Left lung (tissue), 10 donors: ENCODE data around the gene QARS1. TPM values are rescaled to one million over a fixed set of nuclear protein-coding genes. Genes with fewer than 3 reads are reported as not detected.

ENCODE experiments used
- ATAC-seq: fragments of 200-7000 bp; cut with Tn5 transposase; one replicate; pipeline ENCODE4 v1.9.1; 2020; ENCODE audit warnings: moderate library complexity
- DNase-seq, 4 donors: peaks; one replicate each; pipeline ENCODE4 v3.0.0-alpha.2; 2013 to 2020
- H3K27ac ChIP-seq, 2 donors: fragments of 200-600 bp; sonication (generic) in 1 of 2; one replicate each; pipeline versions ENCODE4 v1.5.0 to v1.8.0; 2020 to 2021
- H3K27me3 ChIP-seq, 2 donors: fragments of 200-600 bp; sonication (generic) in 1 of 2; one replicate each; pipeline versions ENCODE4 v1.5.0 to v1.8.0; 2020 to 2021
- H3K36me3 ChIP-seq, 2 donors: fragments of 200-600 bp; sonication (generic) in 1 of 2; one replicate each; pipeline versions ENCODE4 v1.5.0 to v1.8.0; 2020 to 2021
- H3K4me1 ChIP-seq, 2 donors: fragments of 200-600 bp; one replicate each; pipeline ENCODE4 v1.8.0; 2021
- H3K4me3 ChIP-seq, 2 donors: fragments of 200-600 bp; sonication (generic) in 1 of 2; one replicate each; pipeline versions ENCODE4 v1.5.0 to v1.8.0; 2020 to 2021; ENCODE audit warnings: mild to moderate bottlenecking in 1 of 2
- H3K9me3 ChIP-seq, 2 donors: fragments of 200-600 bp; sonication (generic) in 1 of 2; one replicate each; pipeline versions ENCODE4 v1.5.0 to v1.8.0; 2020 to 2021
- intact Hi-C, 2 donors: fragments of 100-400 bp; cut with DNase I; formaldehyde crosslinking; loops; one replicate each; pipeline versions ENCODE4 v1.11.2 to v1.14.2; 2022
- microRNA-seq, 2 donors: library from miRNA; unstranded; fragments of <30 nt; microRNA quantifications; one replicate each; pipeline ENCODE4, GENCODE V29; 2019
- polyA plus RNA-seq, 6 donors: library from polyadenylated mRNA; unstranded; fragments of 120-200 nt; gene quantifications; one replicate each; pipeline ENCODE4 v1.2.1, GENCODE V29; 2013; ENCODE audit not compliant: insufficient read length in 6 of 6
- total RNA-seq, 2 donors: library from RNA; stranded (reverse); fragmentation: NEBNext Ultra II Directional; extraction: Animal tissue kit (Norgen Biotek cat#: 25700); gene quantifications; one replicate each; pipeline ENCODE4 v1.2.1, GENCODE V29; 2021
- TF ChIP-seq, protein P1 (sequence below), 2 donors: fragments of 200-600 bp; sonication (generic) in 1 of 2; IDR thresholded peaks; one replicate each; pipeline versions ENCODE4 v1.5.0 to v1.8.0; 2021; ENCODE audit warnings: antibody characterized with exemption in 2 of 2
- donor health status: DM: no; HTN: yes; CAD: no.
- donor health status: DM: no; HTN: no; CAD: no.

The QARS1 gene
- total and polyA plus RNA-seq, 8 donors: 173 to 323 (median 298) TPM

DNA sequence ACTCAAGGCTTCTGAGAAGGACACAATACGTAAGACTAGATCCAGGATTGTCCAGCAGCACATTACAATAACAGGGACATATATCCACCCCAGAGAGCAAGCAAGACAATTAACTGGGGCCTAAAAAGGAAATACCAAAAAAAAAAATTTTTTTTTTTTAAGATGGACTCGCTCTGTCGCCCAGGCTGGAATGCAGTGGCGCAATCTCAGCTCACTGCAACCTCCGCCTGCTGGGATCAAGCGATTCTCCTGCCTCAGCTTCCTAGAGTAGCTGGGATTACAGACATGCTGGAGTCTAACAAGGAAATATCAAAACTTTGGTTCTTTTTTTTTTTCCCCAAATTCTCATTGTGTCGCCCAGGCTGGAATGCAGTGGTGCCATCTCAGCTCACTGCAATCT is 46.5 kb downstream of the QARS1 start:
- H3K27me3 ChIP-seq: no peaks in the 10 kb centered on the region
- no peaks in the 10 kb centered on the region for H3K9me3 ChIP-seq
- H3K36me3 ChIP-seq: peaks cover 0 to 86% of the 10 kb centered on the region in 2 donors
- intact Hi-C loops: no loop called here
- ATAC-seq: no peak
- no peak overlapping the region for H3K4me3 ChIP-seq
- DNase-seq: no peak
- TF ChIP-seq, protein P1, sequence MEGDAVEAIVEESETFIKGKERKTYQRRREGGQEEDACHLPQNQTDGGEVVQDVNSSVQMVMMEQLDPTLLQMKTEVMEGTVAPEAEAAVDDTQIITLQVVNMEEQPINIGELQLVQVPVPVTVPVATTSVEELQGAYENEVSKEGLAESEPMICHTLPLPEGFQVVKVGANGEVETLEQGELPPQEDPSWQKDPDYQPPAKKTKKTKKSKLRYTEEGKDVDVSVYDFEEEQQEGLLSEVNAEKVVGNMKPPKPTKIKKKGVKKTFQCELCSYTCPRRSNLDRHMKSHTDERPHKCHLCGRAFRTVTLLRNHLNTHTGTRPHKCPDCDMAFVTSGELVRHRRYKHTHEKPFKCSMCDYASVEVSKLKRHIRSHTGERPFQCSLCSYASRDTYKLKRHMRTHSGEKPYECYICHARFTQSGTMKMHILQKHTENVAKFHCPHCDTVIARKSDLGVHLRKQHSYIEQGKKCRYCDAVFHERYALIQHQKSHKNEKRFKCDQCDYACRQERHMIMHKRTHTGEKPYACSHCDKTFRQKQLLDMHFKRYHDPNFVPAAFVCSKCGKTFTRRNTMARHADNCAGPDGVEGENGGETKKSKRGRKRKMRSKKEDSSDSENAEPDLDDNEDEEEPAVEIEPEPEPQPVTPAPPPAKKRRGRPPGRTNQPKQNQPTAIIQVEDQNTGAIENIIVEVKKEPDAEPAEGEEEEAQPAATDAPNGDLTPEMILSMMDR (IDR thresholded peaks at IDR 0.05): no peak
- no peak overlapping the region for H3K27ac ChIP-seq
- H3K4me1 ChIP-seq: no peaks in the 10 kb centered on the region

DNA sequence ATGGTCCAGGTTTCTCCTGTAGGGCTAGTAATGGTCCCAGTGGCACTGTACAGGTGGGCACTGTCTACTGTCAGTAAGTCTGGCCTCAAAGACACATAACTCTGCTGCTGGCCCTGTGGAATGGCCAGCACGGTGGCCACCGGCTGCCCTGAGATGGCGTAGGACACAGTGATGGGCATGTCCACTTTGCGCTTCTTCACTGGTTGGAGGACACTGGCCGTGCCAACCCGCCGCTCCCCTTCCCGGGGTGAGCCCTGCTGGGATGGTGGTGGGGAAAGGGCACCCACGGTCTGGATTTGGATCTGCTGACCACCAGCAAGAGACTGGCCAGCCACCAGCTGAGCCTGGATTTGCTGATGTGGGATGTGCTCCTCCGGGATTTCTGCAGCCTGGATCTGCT is 47.3 kb downstream of the QARS1 start:
- intact Hi-C loops: no loop called here
- Histone ChIP-seq H3K4me3 (no peak overlapping the region), H3K36me3 (peaks cover 0 to 87% of the 10 kb centered on the region in 2 donors), H3K4me1 (no peaks in the 10 kb centered on the region), H3K9me3 (no peaks in the 10 kb centered on the region), H3K27ac (no peak overlapping the region), H3K27me3 (no peaks in the 10 kb centered on the region)
- ATAC-seq (no peak), DNase-seq (no peak)
- TF ChIP-seq, protein P1 (IDR thresholded peaks at IDR 0.05): no peak

DNA sequence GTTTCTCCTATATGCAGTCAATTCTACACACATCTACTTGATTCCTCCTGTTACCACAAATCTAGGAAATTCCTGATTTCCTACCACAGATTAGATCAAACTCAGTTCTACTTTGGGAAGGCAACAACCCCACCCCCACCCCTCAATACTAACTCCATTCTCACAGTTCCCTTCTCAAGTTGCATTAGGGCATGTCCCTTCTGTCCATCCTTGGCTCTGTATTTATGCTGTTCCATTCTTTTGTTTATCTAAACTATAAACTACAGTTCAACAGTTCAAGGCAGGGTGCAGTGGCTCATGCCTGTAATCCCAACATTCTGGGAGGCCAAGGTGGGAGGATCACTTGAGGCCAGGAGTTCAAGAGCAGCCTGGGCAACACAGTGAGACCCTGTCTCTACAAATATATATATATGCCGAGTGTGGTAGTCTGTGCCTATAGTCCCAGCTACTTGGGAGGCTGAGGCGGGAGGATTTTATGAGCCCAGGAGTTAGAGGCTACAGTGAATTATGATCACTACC is 50.2 kb downstream of the QARS1 start:
- TF ChIP-seq, protein P1 (IDR thresholded peaks at IDR 0.05): no peak
- no peak overlapping the region for H3K27ac ChIP-seq
- no peaks in the 10 kb centered on the region for H3K9me3 ChIP-seq
- DNase-seq (no peak), ATAC-seq (no peak)
- H3K27me3 ChIP-seq: no peaks in the 10 kb centered on the region
- no peak overlapping the region for H3K4me3 ChIP-seq
- peaks cover 0 to 69% of the 10 kb centered on the region in 2 donors for H3K36me3 ChIP-seq
- no peaks in the 10 kb centered on the region for H3K4me1 ChIP-seq
- intact Hi-C loops: no loop called here

DNA sequence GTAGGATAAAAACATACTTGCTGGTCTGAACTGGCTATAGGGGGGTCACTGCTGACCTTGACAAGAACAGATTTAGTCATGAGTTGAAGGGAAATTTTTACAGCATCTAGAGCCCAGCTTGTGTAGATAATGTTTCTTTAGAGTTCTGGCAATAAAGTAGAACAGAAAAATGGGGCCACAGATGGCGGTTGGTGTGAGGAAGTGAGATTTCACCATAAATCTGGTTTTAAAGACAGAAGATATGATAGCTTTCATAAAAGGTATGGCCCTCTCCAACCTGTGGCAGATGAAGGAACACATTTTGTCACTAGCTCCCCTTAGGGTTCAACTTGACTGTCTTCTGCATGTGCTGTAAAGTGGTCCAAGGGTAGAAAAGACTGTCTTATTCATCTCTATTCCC is 51.0 kb downstream of the QARS1 start:
- intact Hi-C loops: no loop called here
- Histone ChIP-seq H3K27ac (no peak overlapping the region), H3K36me3 (peaks cover 0 to 71% of the 10 kb centered on the region in 2 donors), H3K27me3 (no peaks in the 10 kb centered on the region), H3K4me1 (no peaks in the 10 kb centered on the region), H3K9me3 (no peaks in the 10 kb centered on the region), H3K4me3 (no peak overlapping the region)
- TF ChIP-seq, protein P1 (IDR thresholded peaks at IDR 0.05): no peak
- ATAC-seq: no peak
- DNase-seq: no peak

Small RNA genes lying within 50 kb of the gene (microRNA-seq; reads per million reads assigned to microRNA genes)
- 0.17 to 0.27 reads per million in 2 donors for gene MIR6890

Other genes with a start within 250 kb of the QARS1 start
- gene SLC25A20, start 205.9 kb downstream of the QARS1 start, total RNA-seq: 10 to 100 TPM; 15.5 to 24.7 TPM
- 10 to 100 TPM; 12.2 to 14.4 (median 13.5) TPM for gene SLC25A20, start 205.9 kb downstream of the QARS1 start, polyA plus RNA-seq
- gene ARIH2, start 185.9 kb downstream of the QARS1 start, total RNA-seq: 10 to 100 TPM; 67.9 to 75.9 TPM
- gene ARIH2, start 185.9 kb downstream of the QARS1 start, polyA plus RNA-seq: 10 to 100 TPM; 75.1 to 92.4 (median 85.8) TPM
- 10 to 100 TPM; 40.2 to 41.8 TPM for gene P4HTM, start 114.5 kb downstream of the QARS1 start, total RNA-seq
- 10 to 100 TPM; 26.6 to 43.1 (median 36.2) TPM for gene P4HTM, start 114.5 kb downstream of the QARS1 start, polyA plus RNA-seq
- 100 to 1,000 TPM; 156 to 190 TPM for gene WDR6, start 97.4 kb downstream of the QARS1 start, total RNA-seq
- gene WDR6, start 97.4 kb downstream of the QARS1 start, polyA plus RNA-seq: 100 to 1,000 TPM; 166 to 217 (median 187) TPM
- gene DALRD3, start 86.2 kb downstream of the QARS1 start, total RNA-seq: 10 to 100 TPM; 23.6 to 24.5 TPM
- gene DALRD3, start 86.2 kb downstream of the QARS1 start, polyA plus RNA-seq: 10 to 100 TPM; 51.1 to 67.4 (median 62.7) TPM
- gene NDUFAF3, start 82.6 kb downstream of the QARS1 start, total RNA-seq: 10 to 100 TPM; 83.8 to 92.2 TPM
- 10 to 100 TPM; 50.0 to 72.3 (median 58.6) TPM for gene NDUFAF3, start 82.6 kb downstream of the QARS1 start, polyA plus RNA-seq
- 100 to 1,000 TPM; 136 to 187 TPM for gene IMPDH2, start 75.4 kb downstream of the QARS1 start, total RNA-seq
- gene IMPDH2, start 75.4 kb downstream of the QARS1 start, polyA plus RNA-seq: 100 to 1,000 TPM; 292 to 321 (median 304) TPM
- gene QRICH1, start 10.7 kb downstream of the QARS1 start, total RNA-seq: 10 to 100 TPM; 71.6 to 74.2 TPM
- gene QRICH1, start 10.7 kb downstream of the QARS1 start, polyA plus RNA-seq: 10 to 100 TPM; 74.4 to 85.8 (median 77.9) TPM
- gene USP19, start 16.1 kb upstream of the QARS1 start, total RNA-seq: 10 to 100 TPM; 50.9 to 54.7 TPM
- 10 to 100 TPM; 42.8 to 55.0 (median 47.9) TPM for gene USP19, start 16.1 kb upstream of the QARS1 start, polyA plus RNA-seq
- gene LAMB2, start 28.3 kb upstream of the QARS1 start, total RNA-seq: 100 to 1,000 TPM; 283 to 484 TPM
- gene LAMB2, start 28.3 kb upstream of the QARS1 start, polyA plus RNA-seq: 100 to 1,000 TPM; 431 to 501 (median 444) TPM
- gene CCDC71, start 61.6 kb upstream of the QARS1 start, total RNA-seq: 10 to 100 TPM; 16.9 to 21.0 TPM
- gene CCDC71, start 61.6 kb upstream of the QARS1 start, polyA plus RNA-seq: 10 to 100 TPM; 15.8 to 24.9 (median 22.1) TPM
- gene KLHDC8B, start 66.8 kb upstream of the QARS1 start, total RNA-seq: 10 to 100 TPM; 31.2 to 33.3 TPM
- gene KLHDC8B, start 66.8 kb upstream of the QARS1 start, polyA plus RNA-seq: 10 to 100 TPM; 40.0 to 51.7 (median 46.7) TPM
- 1 to 10 TPM; 4.2 to 9.8 TPM for gene C3orf62, start 172.5 kb upstream of the QARS1 start, total RNA-seq
- 10 to 100 TPM; 10.2 to 13.7 (median 12.1) TPM for gene C3orf62, start 172.5 kb upstream of the QARS1 start, polyA plus RNA-seq
- gene USP4, start 235.3 kb upstream of the QARS1 start, total RNA-seq: 10 to 100 TPM; 57.7 to 72.9 TPM
- gene USP4, start 235.3 kb upstream of the QARS1 start, polyA plus RNA-seq: 10 to 100 TPM; 68.8 to 77.1 (median 73.6) TPM